ENCODE data around the gene FAM98C.
A peak's percentile ranks its signal among the peaks of the same experiment; 100 is the strongest.

FAM98C gene

DNA sequence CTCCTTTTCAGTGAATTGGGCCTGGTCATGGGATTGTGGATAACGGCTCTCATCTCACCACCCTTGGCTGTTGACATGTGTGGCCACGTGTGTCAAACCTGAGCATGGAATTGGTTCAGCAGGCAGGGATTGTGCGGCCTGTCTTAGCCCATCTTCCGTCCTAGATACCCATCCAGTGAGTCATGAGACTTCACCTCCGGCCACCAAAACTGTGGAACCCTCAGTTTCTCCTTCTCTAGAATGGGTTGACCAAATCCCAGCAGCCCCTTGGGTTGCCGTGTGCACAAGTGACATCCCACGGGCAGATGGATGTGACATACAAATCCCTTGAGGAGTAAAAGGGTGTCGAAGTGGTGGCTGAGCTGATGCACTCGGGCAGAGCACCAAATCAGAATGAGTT is 21.8 kb upstream of the FAM98C start:
- no peak for DNase-seq

DNA sequence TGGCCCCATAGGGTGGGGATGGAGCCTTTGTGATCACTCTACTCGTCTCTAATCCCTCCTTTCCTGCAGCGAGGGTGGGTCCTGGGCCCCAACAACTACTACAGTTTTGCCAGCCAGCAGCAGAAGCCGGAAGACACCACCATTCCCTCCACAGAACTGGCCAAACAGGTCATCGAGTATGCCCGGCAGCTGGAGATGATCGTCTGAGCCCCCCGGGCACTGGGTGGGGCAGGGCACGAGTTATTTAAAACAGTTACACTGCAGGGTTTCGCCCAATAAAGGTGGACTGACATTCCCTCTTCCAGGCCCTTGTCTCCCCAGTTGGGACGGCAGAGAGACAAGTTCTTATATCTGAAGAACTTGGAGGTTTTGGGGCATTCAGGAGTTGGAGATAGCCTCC is 19.7 kb upstream of the FAM98C start:
- DNase-seq = no peak

DNA sequence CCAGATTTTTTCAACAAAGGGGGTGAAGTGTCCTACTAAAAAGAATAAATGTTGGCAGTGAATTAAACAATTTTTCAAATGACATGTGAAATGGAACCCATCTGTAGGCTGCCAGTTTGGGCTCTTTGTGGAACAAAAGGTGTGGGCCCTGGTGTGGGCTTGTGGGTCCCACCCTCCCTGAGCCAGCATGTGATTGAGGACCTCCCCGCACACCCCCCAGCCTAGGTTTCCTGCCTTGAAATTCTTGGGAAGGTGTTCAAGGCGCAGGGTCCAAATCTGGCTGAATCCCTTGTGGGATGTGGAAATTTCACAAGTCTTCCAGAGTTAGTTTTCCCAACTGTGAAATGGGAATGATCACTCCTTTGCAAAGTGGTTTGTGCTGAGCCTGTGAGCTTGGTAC is 19.1 kb upstream of the FAM98C start:
- no peak for DNase-seq

DNA sequence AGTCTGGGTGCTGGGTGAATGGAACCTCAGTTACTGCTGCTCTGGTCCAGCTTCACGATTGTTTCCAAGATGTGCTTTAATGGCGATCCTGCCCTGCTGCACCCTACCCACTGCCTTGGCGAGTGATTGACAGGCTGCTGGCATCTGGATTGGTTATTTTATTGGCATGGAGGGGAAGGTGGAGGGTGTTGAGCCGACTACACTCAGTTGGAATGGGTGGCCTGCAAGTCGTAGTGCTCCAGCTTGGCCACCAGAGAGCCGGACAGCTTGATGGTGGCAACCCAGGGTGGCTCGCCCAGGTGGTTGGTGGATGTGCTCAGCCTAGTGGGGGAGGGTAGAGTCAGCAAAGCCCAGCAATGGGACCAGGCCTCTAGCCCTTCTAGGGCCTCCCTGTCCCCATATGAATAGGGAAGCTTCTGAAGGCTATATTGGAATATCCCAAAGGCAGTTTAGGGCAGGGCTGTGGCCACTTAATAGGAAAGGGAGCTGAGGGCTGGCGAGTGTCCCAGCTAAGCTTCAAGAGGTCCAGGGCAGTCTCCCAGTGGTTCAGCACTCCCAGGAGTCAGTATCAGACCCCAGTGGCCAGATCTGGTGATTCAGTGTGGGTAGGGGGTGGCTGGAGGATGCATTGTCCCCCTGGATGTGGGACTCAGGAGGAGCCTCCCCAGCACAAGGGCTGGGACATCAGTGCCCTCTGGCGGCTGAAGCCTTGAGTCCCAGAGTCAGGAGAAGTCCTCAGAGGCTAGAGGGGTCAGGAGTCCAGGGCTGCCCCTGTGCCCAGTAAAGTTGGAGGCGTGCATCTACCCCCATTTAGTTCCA is 18.5 kb upstream of the FAM98C start:
- DNase-seq = no peak

DNA sequence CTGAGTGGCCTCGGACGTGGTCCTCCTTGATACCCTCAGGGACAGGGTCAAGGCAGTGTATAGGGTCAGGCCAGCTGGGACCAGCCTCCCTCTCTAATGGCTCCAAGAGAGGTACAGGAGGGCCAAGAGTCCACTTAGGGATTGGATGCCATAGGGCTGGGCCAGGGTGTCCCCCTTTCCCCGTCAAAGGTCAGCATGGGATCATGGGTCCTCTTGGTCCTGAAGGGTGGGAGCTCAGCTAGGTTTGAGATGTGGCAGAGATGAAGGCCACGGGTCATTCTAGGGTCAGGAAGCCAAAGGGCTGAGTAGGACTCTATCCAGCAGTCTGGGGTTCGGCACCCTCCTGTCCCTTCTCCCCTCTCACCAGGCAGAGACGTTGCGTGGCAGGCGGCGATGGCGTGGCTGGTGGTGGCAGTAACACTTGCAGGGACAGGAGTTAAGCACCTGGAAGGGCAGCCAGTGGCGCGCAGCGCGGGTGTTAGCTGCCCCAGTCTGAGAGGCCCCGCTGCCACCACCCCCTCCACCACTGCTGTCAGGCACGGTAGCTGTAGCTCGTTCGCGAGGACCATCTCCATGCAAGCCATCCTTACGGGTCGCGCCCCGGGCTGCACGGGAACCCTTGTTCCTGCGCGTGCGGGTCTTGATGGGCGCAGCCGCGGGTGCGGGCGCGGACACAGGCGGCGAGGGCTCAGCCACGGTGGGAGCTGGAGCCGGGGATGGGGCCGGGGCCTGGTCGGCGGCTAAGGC is 17.7 kb upstream of the FAM98C start:
- no peak for DNase-seq

DNA sequence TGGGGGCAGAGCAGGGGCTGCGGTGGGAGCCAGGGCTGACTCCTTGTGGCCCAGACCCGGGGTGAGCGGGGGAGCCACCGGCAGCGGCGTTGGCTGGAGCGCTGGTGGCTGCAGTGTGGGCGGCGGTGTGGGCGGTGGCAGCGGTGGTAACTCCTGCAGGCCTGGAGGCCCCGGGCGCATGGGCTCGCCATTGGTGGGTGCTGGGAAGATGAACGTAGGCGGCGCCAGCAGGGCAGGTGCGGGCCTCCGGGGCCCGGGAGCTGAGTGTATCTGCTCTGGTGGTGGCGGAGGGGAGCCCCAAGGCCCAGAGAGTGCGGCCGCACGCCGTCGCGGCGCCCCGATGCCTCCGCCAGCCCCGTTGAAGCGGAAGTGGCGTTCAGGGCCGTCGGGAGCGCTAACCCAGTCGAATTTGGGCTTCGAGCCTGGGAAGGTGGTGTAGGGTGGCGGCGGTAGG is 17.1 kb upstream of the FAM98C start:
- DNase-seq = no peak

DNA sequence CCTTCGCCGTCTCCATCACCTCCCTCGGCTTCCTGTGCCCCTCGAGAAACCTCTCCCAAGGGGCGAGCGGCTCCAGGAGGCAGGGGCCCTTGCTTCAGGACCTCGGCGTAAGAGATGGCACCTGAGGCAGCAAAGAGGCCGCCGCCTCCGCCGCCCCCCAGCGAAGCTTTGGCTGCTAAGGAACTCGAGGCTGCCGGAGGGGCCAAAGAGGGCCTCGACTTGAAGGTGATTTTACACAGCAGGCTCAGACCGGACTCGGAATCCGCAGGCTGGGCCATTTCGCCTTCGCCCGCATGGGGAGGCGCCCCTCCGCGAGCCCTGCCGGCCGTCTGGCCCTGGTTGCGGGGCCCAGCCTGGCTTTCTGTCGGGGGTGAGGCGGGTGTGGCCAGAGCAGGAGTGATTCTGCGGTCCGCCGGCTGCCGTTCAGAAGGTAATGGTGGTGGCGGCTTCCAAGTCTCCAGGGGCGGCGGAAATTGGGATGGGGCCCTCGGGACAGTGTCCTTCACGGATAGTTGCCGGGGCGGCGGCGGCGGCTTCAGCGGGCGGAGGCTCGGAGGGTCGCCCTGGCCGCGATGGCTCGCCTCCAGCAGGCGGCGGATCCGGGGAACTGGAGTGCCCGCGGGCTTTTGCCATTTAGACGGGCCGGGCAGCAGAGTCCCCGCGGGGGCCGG is 16.5 kb upstream of the FAM98C start:
- peak; percentile 52 for DNase-seq

DNA sequence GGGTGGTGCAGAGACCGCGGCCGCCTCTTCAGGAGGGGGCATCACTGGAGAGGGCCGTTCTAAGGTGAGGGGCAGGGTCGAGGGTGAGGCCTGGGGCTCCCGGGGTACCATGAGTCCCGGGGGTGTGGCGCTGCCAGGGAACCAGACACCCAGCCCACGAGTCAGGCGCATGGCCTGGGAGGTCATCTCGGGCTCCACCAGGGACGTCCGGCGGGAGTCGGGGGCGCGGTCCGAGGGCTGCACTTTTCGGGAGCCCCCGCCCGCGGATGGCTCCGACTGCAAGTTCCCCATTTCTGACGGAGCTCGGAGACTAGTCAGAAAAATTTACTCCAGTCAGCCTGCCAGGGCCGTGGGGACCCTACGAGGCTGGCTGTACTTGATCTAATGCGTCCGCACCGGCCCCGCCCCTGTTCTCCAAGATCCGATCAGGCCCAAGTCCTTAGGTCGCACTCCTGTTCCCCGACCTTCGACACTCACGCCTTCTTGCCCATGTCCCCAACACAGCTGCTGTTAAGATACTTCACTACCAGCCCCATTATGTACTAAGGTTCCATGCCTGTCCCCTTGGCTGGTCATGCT is 15.8 kb upstream of the FAM98C start:
- no peak for DNase-seq

DNA sequence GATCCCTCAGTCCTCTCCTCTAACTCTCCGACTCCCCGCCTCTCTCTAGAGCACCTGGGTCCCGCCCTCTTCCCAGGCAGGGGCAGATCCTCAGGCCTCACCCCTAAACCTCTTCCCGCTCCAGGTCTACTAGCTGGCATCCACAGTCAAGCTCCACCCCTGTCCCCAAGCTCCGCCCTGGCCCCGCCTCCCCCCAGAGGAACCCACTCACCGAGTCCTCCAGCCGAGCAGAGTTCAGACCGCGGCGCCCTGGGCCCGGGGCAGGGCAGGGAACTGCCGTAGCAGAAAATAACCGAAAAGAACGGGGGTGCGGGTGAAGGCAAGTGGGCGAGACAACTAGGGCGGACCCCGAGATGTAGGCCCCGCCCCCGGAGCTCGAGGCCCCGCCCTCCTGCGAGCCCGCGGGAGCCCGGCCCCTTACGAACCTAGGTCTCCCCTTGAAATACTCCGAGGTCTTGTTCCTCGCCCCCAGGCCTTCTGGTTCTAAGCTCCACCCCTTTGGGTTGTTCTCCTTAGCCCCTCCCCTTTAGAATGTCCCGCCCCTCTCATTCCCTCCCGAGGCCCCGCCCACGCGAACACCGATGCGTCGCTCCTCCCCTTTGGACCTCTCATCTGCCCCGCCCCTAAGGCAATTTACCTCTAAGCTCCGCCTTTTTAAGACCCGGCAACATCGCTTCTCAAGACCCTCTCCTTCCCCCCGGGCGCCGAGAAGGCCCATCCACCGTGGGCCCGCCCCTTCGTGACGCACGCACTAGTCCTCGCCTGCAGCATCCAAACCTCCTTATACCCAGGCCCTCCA is 15.1 kb upstream of the FAM98C start, which contains the start of gene GGN:
TSS of gene GGN (minus strand) at position 485 of the 799 bp plus-strand sequence. CDS start 773 bp downstream, outside the sequence.
- DNase-seq = peak; percentile 79

DNA sequence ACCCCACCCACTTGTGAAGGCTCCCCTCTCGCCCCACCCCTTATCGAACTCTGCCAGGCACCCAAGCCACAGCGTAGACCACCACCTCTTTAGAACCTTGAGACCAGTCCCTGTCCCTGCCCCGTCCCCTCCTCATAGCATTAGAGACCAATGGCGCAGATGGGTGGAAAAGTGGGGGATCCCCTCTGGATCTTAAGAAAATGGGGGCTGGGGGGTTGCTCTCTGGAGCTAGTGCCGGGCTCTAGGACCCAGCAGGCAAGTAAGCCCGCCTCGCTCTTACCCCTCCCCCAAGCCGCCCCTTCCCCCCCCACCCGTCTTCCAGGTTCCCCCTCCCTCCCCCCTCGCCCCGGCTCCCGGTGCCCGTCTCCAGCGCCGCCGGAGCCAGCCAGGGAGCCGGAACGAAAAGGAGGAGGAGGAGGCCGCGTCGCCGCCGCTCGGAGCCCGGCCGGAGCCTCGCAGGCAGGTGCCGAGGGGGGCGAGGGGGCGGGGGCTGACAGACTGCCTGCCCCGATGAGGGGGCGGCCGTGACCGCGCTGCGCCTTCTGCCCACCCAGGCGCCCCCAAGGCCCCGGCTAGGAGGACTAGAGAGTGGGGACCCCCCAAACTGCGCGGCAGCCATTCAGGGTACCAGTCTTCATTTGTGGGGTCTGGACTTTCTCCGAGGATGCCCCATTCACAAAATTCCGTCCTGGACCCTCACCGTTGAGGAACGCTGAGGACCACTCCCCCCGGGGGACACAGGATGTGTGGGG is 14.4 kb upstream of the FAM98C start, which contains the start of gene SPRED3:
TSS of gene SPRED3 (plus strand) at position 349 of the 752 bp plus-strand sequence. CDS start 1,606 bp downstream, outside the sequence.
- peak; percentile 46 for DNase-seq

DNA sequence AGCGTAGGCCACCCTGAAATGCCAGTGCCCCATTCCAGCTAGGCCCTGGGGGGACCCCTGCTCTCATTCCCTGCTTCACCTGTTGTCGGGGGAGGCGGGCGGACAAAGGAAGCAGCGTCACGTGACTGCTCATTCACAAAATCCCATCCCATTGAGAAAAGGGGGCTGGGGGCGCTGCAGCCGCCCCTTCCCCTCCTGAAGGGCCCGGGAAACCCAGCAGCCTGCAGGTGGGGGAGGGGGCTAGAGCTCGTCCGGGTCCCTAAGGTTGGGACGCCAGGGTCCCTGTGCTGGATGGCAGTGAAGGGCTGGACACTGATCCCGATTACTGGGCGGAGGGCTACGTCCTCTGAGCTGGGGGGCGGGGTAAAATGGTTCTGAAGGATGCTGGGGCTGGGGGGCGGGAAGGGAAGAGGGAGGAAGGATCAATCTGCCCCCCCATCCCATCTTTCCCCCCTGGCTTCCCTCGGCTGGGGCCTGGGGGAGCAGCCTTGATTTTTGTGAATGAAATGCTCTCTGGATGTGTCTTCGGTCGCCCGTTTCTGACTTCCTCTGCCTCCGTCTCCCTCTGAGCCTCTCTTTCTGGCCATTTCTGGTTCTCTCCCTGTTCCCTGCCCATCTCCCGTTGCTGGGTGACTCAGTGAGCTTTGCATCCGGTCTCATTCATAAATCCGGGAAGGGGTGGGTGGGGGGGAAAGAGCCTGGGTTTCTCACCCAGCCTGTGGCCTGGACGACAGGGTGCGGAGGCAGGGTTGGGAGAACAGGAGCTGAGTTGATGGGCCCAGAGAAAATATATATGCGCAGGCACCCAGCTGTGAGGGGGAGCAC is 13.6 kb upstream of the FAM98C start:
- DNase-seq = peak; percentile 40

DNA sequence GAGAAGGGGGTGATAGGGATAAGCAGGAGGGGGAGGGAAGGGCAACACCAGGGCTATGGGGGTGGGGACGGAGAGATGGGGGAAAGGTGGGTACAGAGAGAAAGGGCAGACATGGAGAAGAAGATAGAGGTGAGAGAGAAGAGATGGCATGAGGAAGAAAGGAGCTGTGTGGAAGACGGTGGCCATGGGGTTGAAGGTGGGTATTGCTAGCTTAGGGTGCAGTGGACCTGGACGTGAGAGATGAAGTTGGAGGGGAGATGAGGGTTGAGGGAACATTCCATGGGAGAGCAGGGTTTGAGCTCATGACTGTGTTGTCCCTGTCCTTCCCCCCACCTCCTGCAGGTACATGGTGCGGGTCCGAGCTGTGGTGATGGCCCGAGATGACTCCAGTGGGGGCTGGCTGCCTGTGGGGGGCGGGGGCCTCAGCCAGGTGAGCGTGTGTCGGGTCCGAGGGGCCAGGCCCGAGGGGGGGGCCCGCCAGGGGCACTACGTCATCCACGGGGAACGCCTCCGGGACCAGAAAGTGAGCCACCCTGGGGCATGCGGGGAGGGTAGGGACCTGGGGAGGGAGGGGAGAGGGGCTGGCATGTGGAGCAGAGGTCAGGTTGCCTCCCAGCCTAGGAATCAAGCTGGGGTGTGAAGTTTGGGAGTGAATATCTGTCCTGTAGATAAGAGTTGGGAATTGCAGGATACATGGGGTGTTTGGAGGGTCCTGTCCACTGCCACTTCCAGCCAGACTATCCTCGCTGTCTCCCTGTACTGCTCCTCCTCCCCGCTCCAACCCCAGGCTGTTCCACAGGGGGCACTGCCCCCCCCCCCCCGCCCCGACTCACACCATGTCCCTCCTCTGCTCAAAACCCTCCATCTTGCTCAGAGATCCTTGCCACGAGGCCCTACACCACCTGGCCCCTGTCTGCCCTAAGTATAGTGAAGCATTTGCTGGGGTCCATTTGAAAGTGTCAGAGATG is 12.7 kb upstream of the FAM98C start:
- DNase-seq = no peak

DNA sequence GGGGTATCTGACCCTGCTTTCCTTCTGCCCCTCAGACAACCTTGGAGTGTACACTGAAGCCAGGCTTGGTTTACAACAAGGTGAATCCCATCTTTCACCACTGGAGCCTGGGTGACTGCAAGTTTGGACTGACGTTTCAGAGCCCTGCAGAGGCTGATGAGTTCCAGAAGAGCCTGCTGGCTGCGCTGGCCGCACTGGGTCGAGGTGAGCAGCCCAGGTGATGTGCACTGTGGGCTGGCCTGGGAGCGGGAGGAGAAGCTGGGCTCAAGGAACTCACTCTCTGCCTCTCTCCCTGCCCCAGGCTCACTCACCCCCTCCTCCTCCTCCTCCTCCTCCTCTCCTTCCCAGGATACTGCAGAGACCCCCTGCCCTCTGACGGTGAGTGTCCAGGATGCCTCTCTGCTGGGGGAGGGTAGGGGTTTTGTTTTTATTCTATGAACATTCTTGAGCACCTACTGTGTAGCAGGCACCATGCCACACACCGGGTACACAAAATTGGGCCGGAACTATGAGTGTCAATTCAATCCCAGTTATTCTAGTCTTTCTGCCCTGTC is 10.9 kb upstream of the FAM98C start:
- no peak for DNase-seq

DNA sequence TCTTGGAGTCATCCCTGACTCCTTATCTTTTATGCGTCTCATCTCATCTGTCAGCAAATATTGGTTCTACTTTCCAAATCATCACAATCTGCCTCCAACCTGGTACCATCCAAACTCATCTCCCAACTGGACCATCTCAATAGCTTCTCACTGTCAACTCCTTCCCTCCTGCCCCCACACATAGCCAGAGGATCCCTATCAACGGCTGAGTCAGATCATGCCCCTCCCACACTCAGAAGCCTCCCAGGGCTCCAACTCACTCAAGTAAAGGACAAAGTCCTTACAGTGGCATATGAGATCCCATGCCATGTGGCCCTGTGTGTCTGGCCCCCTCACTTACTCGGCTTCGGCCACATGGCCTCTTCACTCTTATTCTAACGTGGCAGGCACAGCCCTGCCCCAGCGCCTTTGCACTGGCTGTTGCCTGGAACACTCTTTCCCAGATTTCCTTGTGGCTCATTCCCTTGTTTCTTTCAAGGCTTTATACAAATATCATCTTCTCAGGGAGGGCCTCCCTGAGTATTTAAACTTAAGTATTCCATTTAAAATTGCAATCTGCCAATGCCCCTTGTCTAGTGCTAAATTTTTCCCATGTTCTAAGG is 10.1 kb upstream of the FAM98C start:
- no peak for DNase-seq

DNA sequence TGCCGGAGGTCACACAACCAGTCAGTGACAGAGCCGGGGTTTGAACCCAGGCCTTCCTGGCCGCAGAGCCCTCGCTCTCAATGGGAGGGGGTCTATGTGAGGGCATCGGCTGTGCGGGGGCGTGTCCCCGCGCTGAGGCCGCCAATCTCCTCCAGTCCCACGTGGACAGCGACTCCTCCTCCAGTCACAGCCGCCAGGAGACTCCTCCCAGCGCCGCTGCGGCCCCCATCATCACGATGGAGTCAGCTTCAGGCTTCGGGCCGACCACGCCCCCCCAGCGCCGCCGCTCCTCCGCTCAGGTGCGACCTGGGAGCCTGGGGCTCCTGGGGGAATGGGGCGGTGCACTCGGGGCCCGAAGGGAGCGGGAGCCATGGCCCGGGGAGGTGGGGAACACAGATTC is 8.4 kb upstream of the FAM98C start:
- no peak for DNase-seq

DNA sequence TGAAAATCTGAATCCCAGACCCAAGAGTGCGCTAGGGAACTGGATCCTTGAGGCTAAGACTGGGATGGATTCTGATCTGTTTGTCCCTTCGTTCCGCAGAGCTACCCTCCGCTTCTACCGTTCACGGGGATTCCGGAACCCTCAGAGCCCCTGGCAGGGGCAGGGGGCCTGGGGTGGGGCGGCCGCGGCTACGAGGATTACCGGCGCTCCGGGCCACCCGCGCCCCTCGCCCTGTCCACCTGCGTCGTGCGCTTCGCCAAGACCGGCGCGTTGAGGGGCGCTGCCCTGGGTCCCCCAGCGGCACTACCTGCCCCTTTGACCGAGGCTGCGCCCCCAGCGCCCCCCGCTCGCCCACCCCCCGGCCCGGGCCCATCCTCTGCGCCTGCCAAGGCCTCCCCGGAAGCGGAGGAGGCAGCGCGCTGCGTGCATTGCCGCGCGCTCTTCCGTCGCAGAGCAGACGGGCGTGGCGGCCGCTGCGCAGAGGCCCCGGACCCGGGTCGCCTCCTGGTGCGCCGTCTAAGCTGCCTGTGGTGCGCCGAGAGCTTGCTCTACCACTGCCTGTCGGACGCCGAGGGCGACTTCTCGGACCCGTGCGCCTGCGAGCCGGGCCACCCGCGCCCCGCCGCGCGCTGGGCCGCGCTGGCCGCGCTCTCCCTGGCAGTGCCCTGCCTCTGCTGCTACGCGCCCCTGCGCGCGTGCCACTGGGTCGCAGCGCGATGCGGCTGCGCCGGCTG is 7.3 kb upstream of the FAM98C start:
- no peak for DNase-seq

DNA sequence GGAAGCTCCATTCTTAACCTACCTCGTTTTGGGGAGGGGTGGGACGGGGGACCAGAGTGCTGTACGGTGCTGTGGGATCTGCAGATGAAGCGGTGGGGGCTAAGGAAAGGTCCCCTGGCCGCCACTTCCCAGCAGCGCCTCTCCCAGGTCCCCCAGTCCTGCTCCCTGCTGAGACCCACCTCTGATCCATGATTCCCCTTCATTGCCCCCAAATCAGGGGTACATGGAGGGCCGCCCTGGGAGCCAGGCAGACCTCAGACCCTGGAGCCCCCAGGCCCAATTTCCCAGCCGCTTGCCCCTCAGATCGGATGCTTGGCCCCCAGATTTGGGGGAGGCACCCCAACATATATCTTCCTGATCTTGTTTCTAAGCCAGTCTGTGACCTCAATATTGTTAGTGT is 3.8 kb upstream of the FAM98C start:
- DNase-seq = no peak

DNA sequence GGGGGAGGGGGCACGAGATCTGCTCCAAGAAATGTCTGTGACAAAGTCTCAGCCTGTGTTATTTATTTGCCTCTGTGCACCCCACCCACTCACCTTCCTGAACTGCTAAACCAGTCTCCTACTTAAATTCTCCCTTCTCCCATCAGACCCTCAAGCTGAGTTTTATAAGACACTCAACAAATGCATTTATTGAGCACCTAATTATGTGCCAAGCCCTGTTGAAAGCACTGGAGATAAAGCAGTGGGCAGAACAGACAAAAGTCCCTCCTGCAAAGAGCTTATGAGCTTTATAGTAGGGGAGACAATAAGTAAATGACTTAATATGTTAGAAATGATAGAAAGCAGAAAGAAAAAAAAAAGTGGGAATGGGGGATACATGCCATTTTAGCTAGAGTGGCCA is 3.4 kb upstream of the FAM98C start:
- DNase-seq = no peak
